GM18858 (cell line): Measurements from ENCODE around the gene GCA.

ENCODE experiments used
- ATAC-seq: cut with Tn5 transposase; IDR thresholded peaks from one replicate; pipeline ENCODE4 v1.9.1; 2021; ENCODE audit not compliant: unreplicated experiment

Gene GCA

GRCh38 chr2:162343824-162344616 is at the start of gene GCA:
GCA (plus strand) TSS chr2:162344132; CDS start chr2:162344249, 117 bp downstream.
- peak; percentile 94 for ATAC-seq

GRCh38 chr2:162295009-162295408 is 48.9 kb upstream of the GCA start:
- ATAC-seq: no peak

GRCh38 chr2:162297925-162298552 is 45.9 kb upstream of the GCA start:
- ATAC-seq: peak; percentile 37

- no peak for ATAC-seq
These were observed 45.1 kb upstream of the GCA start for GRCh38 chr2:162298669-162299335.

- ATAC-seq: no peak
These were observed 43.7 kb upstream of the GCA start for GRCh38 chr2:162300266-162300665.

GRCh38 chr2:162301151-162301804 is 42.7 kb upstream of the GCA start:
- ATAC-seq: peak; percentile 69

GRCh38 chr2:162301877-162302276 is 42.1 kb upstream of the GCA start:
- no peak for ATAC-seq

- ATAC-seq: no peak
These were observed 38.0 kb upstream of the GCA start for GRCh38 chr2:162305901-162306300.

- peak; percentile 67 for ATAC-seq
These were observed 35.0 kb upstream of the GCA start for GRCh38 chr2:162308747-162309503.

- ATAC-seq: no peak
These were observed 31.1 kb upstream of the GCA start for GRCh38 chr2:162312853-162313252.

- no peak for ATAC-seq
These were observed 28.0 kb upstream of the GCA start for GRCh38 chr2:162315938-162316337.

GRCh38 chr2:162316590-162316989 is 27.3 kb upstream of the GCA start:
- no peak for ATAC-seq

GRCh38 chr2:162317058-162317742 is 26.7 kb upstream of the GCA start:
- no peak for ATAC-seq

GRCh38 chr2:162317861-162318327 is 26.0 kb upstream of the GCA start:
- peak; percentile 3 for ATAC-seq

GRCh38 chr2:162318328-162319180 is 25.4 kb upstream of the GCA start, which contains the start of gene IFIH1:
IFIH1 (minus strand) TSS chr2:162318684; CDS start chr2:162318307, 377 bp downstream.
- peak; percentile 80 for ATAC-seq

- no peak for ATAC-seq
These were observed 22.9 kb upstream of the GCA start for GRCh38 chr2:162320864-162321517.

GRCh38 chr2:162324953-162325352 is 19.0 kb upstream of the GCA start:
- no peak for ATAC-seq

GRCh38 chr2:162327134-162327769 is 16.7 kb upstream of the GCA start:
- ATAC-seq: no peak
